Measurements from ENCODE around the gene CCDC192. TPM values are rescaled to one million over a fixed set of nuclear protein-coding genes. Genes with fewer than 3 reads are reported as not detected.

The CCDC192 gene
- total RNA-seq, 2 experiments from 2014 or later, result not detected

DNA sequence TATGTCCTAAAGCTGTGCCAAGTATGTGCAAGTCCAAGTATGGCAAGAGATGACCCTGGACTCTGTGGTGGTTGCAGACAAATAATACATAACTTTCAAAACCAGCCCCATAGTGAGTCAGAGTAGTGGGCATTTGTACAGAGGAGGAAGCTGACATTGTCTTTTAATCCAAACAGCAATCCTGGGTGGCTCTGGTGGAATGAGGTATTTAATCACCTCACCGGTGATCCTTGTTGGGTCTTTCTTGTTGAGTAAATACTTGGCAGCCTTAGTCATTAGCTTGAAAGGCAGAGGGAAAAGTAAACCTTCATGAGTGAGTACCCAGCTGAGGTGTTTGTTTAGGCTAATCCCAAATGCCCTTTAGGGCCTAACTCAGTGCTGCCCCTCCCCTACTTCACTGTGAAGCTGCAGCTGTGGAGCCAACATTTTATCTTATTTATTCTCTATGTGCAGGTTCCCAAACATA lies 231.6 kb downstream of the CCDC192 start:
- ChIA-PET CTCF (interaction anchor here (1.1 kb wide), 1 partner anchor 11 kb away, joined by 3 read pairs; no protein-coding TSS in a partner anchor), POLR2A (no interaction called here)
- H3K27me3 Mint-ChIP-seq, result no peaks in the 10 kb centered on the region
- no peaks in the 10 kb centered on the region for H3K9me3 Mint-ChIP-seq (ENCODE audit: low read depth)
- H3K4me1 Mint-ChIP-seq, result peaks cover 6% of the 10 kb centered on the region
- no peak for DNase-seq
- H3K27ac Mint-ChIP-seq, result no peak overlapping the region
- no peaks in the 10 kb centered on the region for H3K36me3 Mint-ChIP-seq (ENCODE audit: low read depth)
- intact Hi-C loops (cut with DNase I, micrococcal nuclease), result no loop called here
- no peak for ATAC-seq
- H3K4me3 Mint-ChIP-seq, result no peak overlapping the region

DNA sequence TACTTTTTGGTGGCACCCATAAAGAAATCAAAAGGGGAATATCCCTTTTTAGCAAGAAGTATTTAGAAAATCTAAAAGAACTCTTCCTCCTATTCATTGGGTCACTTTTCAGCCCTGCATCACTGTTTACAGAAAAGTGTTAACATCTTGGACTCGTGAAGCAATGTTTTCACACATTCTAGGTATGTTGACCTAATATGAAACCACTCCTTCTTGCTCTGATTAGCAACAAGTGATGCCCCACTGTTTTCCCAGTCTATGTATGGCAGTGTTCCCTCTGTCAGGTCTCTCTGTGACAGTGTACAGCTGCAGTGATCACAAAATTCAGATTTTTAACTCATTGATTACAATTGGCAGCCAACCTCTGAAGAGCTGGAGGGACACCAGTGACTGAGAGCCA lies 232.2 kb downstream of the CCDC192 start:
- ATAC-seq (no peak), DNase-seq (no peak)
- Mint-ChIP-seq H3K4me3 (no peak overlapping the region), H3K36me3 (ENCODE audit: low read depth) (no peaks in the 10 kb centered on the region), H3K4me1 (peaks cover 6% of the 10 kb centered on the region), H3K9me3 (ENCODE audit: low read depth) (no peaks in the 10 kb centered on the region), H3K27me3 (no peaks in the 10 kb centered on the region), H3K27ac (no peak overlapping the region)
- ChIA-PET CTCF (interaction anchor here (1.1 kb wide), 1 partner anchor 10 kb away, joined by 3 read pairs; no protein-coding TSS in a partner anchor), POLR2A (no interaction called here)
- intact Hi-C loops (cut with DNase I, micrococcal nuclease), result no loop called here

- peaks cover 6% of the 10 kb centered on the region for H3K4me1 Mint-ChIP-seq
- no peaks in the 10 kb centered on the region for H3K36me3 Mint-ChIP-seq (ENCODE audit: low read depth)
- ATAC-seq (peak; percentile 79), DNase-seq (peak; percentile 30)
- intact Hi-C loops (cut with DNase I, micrococcal nuclease), result no loop called here
- H3K4me3 Mint-ChIP-seq, result no peak overlapping the region
- ChIA-PET CTCF (interaction anchor here (1.0 kb wide), 1 partner anchor 13 kb away, joined by 3 read pairs; no protein-coding TSS in a partner anchor), POLR2A (no interaction called here)
- H3K9me3 Mint-ChIP-seq (ENCODE audit: low read depth), result no peaks in the 10 kb centered on the region
- no peaks in the 10 kb centered on the region for H3K27me3 Mint-ChIP-seq
- peak overlapping the region; percentile 67 for H3K27ac Mint-ChIP-seq
Measured at GRCh38 chr5:127936439-127936972, 233.3 kb downstream of the CCDC192 start.

DNA sequence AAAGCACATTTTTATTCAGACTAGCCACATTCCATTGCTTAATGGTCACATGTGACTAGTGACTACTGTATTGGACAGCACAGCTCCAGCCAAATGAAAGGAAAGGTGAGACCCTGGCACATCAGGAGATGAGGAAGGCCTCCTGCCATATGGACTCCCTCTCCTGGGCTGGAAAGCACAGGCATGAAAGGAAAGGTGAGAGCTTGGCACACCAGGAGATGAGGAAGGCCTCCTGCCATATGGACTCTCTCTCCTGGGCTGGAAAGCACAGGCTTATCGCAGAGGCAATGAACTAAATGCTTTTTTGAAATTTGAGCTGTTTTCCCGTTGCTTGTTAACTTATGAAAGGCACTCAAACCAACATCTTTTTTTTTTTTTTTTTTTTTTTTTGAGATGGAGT lies 235.6 kb downstream of the CCDC192 start:
- Mint-ChIP-seq H3K36me3 (ENCODE audit: low read depth) (no peaks in the 10 kb centered on the region), H3K27ac (no peak overlapping the region), H3K27me3 (no peaks in the 10 kb centered on the region), H3K9me3 (ENCODE audit: low read depth) (no peaks in the 10 kb centered on the region), H3K4me3 (no peak overlapping the region), H3K4me1 (peaks cover 11% of the 10 kb centered on the region)
- DNase-seq (no peak), ATAC-seq (no peak)
- POLR2A ChIA-PET, result no interaction called here
- intact Hi-C loops (cut with DNase I, micrococcal nuclease), result no loop called here
- CTCF ChIA-PET, result interaction anchor here (0.7 to 1.2 kb wide), 2 partner anchors 10 to 21 kb away, joined by 3 to 4 read pairs; no protein-coding TSS in a partner anchor

DNA sequence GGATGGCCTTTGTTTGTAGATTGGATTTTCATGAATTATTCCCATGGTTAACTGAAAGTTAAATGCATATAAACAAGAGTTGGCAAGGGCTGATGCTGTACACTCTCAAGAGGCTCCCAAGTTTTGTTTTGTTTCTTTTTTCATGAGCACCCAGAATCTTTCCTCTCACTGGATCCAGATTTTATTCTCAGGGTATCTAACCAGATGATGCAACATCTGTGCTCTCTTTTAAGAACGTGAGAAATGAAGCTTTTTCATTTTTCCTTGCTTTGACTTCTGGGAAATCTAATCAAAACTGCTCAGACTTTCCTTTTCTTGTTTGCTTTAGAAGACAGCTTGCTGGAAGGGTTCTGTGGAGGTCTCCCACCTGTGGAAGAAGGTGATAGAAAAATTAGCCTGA lies 237.7 kb downstream of the CCDC192 start:
- H3K9me3 Mint-ChIP-seq (ENCODE audit: low read depth), result no peaks in the 10 kb centered on the region

DNA sequence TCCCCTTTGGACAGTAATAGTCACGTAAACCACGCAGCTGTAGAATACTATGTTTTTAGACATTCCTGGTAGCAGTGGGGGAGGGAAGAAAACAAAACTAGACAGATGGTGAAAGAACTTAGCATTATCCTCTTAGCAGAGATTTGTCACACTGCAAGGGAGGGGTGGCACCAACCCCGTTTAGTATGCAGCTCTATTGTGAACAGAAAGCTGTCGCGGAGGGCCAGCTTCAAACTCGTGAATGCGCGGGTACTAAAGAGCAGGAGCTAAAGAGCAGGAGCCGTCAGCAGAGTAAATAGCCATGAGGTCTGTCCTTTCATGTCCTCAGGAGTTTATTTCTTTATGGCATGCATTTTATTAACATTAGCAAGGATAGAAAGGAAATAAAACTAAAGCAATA lies 238.5 kb downstream of the CCDC192 start:
- ChIA-PET POLR2A (no interaction called here), CTCF (no interaction called here)
- peaks cover 6% of the 10 kb centered on the region for H3K4me1 Mint-ChIP-seq
- ATAC-seq (no peak), DNase-seq (no peak)
- no peaks in the 10 kb centered on the region for H3K36me3 Mint-ChIP-seq (ENCODE audit: low read depth)
- no peak overlapping the region for H3K4me3 Mint-ChIP-seq
- no peaks in the 10 kb centered on the region for H3K9me3 Mint-ChIP-seq (ENCODE audit: low read depth)
- H3K27ac Mint-ChIP-seq, result no peak overlapping the region
- no peaks in the 10 kb centered on the region for H3K27me3 Mint-ChIP-seq
- intact Hi-C loops (cut with DNase I, micrococcal nuclease), result no loop called here

More for the DNA sequence above, 237.7 kb downstream of the CCDC192 start:
- Mint-ChIP-seq H3K4me1 (peaks cover 11% of the 10 kb centered on the region), H3K27ac (no peak overlapping the region), H3K4me3 (no peak overlapping the region), H3K27me3 (no peaks in the 10 kb centered on the region), H3K36me3 (ENCODE audit: low read depth) (no peaks in the 10 kb centered on the region)
- ATAC-seq, result no peak
- intact Hi-C loops (cut with DNase I, micrococcal nuclease), result no loop called here
- POLR2A ChIA-PET, result no interaction called here
- no peak for DNase-seq
- CTCF ChIA-PET, result interaction anchor here (0.6 to 1.5 kb wide), 4 partner anchors 9 to 145 kb away, joined by 3 read pairs; no protein-coding TSS in a partner anchor

DNA sequence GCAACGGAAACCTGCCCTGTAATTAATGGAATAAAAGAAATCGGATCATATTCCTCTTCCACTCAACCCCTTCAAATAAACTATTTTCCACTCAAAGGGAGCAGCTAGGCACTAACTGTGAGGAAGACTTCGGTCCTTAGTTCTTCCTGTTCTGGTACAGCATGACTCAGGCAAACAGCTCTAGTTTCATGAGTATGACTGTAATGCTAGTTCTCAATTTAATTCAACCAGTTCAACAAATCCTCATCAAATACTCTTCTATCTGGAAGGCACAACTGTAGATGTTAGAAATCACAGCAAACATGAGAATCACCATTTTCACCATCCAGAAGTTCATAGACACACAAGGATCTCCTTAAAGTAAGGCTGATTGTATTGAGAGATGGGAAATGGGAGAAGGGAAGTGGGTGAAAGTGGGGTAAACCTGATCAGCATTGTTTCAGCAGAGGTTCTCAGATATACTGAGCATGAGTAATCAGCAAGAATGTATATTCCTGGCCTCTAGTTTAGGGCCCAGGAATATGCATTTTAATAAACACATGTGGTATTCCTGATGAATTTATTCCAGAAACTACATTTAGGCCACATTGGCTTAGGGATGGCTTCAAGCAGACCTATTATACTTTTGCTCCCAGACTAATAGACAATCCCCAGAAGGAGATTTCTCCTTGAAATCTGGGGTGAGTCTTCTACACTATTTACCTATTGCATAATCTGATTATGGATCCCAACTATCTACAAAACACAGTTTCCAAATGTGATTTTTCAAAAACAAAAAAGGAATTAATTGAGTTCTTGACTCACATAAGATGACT lies 239.3 kb downstream of the CCDC192 start:
- peaks cover 5% of the 10 kb centered on the region for H3K4me1 Mint-ChIP-seq
- POLR2A ChIA-PET, result no interaction called here
- DNase-seq (no peak), ATAC-seq (peak; percentile 57)
- no peaks in the 10 kb centered on the region for H3K36me3 Mint-ChIP-seq (ENCODE audit: low read depth)
- peak overlapping the region; percentile 5 for H3K27ac Mint-ChIP-seq
- H3K27me3 Mint-ChIP-seq, result no peaks in the 10 kb centered on the region
- intact Hi-C loops (cut with DNase I, micrococcal nuclease), result no loop called here
- H3K4me3 Mint-ChIP-seq, result no peak overlapping the region
- CTCF ChIA-PET, result no interaction called here
- H3K9me3 Mint-ChIP-seq (ENCODE audit: low read depth), result no peaks in the 10 kb centered on the region

- H3K36me3 Mint-ChIP-seq (ENCODE audit: low read depth), result no peaks in the 10 kb centered on the region
- ChIA-PET CTCF (no interaction called here), POLR2A (no interaction called here)
- intact Hi-C loops (cut with DNase I, micrococcal nuclease), result no loop called here
- H3K4me3 Mint-ChIP-seq, result no peak overlapping the region
- H3K27me3 Mint-ChIP-seq, result no peaks in the 10 kb centered on the region
- peaks cover 5% of the 10 kb centered on the region for H3K4me1 Mint-ChIP-seq
- no peak overlapping the region for H3K27ac Mint-ChIP-seq
- H3K9me3 Mint-ChIP-seq (ENCODE audit: low read depth), result no peaks in the 10 kb centered on the region
- DNase-seq (no peak), ATAC-seq (no peak)
Measured at GRCh38 chr5:127943061-127943371, 239.8 kb downstream of the CCDC192 start.

GRCh38 chr5:127944125-127944524 lies 240.9 kb downstream of the CCDC192 start:
- H3K27me3 Mint-ChIP-seq, result no peaks in the 10 kb centered on the region
- H3K36me3 Mint-ChIP-seq (ENCODE audit: low read depth), result no peaks in the 10 kb centered on the region
- H3K27ac Mint-ChIP-seq, result no peak overlapping the region
- ChIA-PET CTCF (interaction anchor here (1.0 kb wide), 1 partner anchor 77 kb away, joined by 3 read pairs; no protein-coding TSS in a partner anchor), POLR2A (no interaction called here)
- DNase-seq (no peak), ATAC-seq (no peak)
- intact Hi-C loops (cut with DNase I, micrococcal nuclease), result no loop called here
- H3K4me3 Mint-ChIP-seq, result no peak overlapping the region
- no peaks in the 10 kb centered on the region for H3K9me3 Mint-ChIP-seq (ENCODE audit: low read depth)
- H3K4me1 Mint-ChIP-seq, result peaks cover 5% of the 10 kb centered on the region

- no peaks in the 10 kb centered on the region for H3K36me3 Mint-ChIP-seq (ENCODE audit: low read depth)
- ATAC-seq (no peak), DNase-seq (no peak)
- H3K27ac Mint-ChIP-seq, result no peak overlapping the region
- intact Hi-C loops (cut with DNase I, micrococcal nuclease), result no loop called here
- H3K4me1 Mint-ChIP-seq, result no peaks in the 10 kb centered on the region
- POLR2A ChIA-PET, result no interaction called here
- H3K9me3 Mint-ChIP-seq (ENCODE audit: low read depth), result no peaks in the 10 kb centered on the region
- CTCF ChIA-PET, result interaction anchor here (0.9 kb wide), 1 partner anchor 22 kb away, joined by 3 read pairs; no protein-coding TSS in a partner anchor
- H3K4me3 Mint-ChIP-seq, result no peak overlapping the region
- no peaks in the 10 kb centered on the region for H3K27me3 Mint-ChIP-seq
Measured at GRCh38 chr5:127947941-127948340, 244.8 kb downstream of the CCDC192 start.

DNA sequence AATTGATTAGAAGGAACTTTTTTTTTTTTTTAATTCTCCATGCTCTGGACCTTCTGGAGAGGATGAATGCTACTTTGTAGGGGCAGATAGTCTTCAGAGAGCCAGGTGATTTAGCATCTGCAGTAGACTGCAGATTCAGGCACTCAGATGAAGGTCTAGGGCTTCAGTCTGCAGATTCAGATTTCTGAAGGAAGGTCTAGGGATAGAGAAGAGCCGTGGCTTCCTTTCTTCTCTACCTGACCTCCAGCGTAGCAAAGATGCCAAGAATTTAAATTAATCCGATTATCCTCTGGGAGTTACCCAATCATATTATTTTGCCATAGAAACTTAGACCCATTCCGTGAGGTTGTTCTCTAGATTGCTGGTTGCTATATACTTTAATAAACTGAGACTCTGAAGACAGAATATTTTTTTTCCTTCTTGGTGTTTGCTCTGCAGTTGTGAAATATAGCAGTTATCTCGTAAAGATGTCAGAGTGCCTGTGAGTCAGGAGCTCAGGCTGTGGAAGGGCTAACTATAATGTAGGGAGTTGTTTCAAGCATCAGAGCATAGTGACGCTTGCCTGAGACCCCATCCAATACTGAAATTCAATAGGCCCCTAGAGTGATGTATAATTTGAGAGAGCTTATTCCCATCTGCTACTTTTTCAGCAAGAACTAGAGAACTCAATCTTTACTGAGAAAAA lies 247.7 kb downstream of the CCDC192 start:
- CTCF ChIA-PET, result interaction anchor here (0.8 to 0.9 kb wide), 2 partner anchors 10 to 251 kb away, joined by 3 read pairs; no protein-coding TSS in a partner anchor
- DNase-seq, result no peak
- ATAC-seq, result no peak
- H3K4me1 Mint-ChIP-seq, result no peaks in the 10 kb centered on the region
- POLR2A ChIA-PET, result no interaction called here
- H3K4me3 Mint-ChIP-seq, result no peak overlapping the region
- no peaks in the 10 kb centered on the region for H3K27me3 Mint-ChIP-seq
- peaks cover 9% of the 10 kb centered on the region for H3K36me3 Mint-ChIP-seq (ENCODE audit: low read depth)
- no peaks in the 10 kb centered on the region for H3K9me3 Mint-ChIP-seq (ENCODE audit: low read depth)
- no peak overlapping the region for H3K27ac Mint-ChIP-seq
- intact Hi-C loops (cut with DNase I, micrococcal nuclease), result no loop called here

GRCh38 chr5:127951791-127952190 lies 248.6 kb downstream of the CCDC192 start:
- POLR2A ChIA-PET, result no interaction called here
- CTCF ChIA-PET, result no interaction called here

More at GRCh38 chr5:127951791-127952190, 248.6 kb downstream of the CCDC192 start:
- Mint-ChIP-seq H3K4me1 (no peaks in the 10 kb centered on the region), H3K27me3 (no peaks in the 10 kb centered on the region), H3K27ac (no peak overlapping the region), H3K36me3 (ENCODE audit: low read depth) (peaks cover 13% of the 10 kb centered on the region), H3K9me3 (ENCODE audit: low read depth) (no peaks in the 10 kb centered on the region), H3K4me3 (no peak overlapping the region)
- DNase-seq (no peak), ATAC-seq (no peak)
- intact Hi-C loops (cut with DNase I, micrococcal nuclease), result no loop called here

All from activated CD4-positive, alpha-beta T cell treated with anti-CD3 and anti-CD28 coated beads for 36 hours (primary cell).